HG02852 (cell line): Measurements from ENCODE around the gene CHRNE.
"Not testable (repeated sequence)": the region's sequence is repeated elsewhere in the genome, so short reads cannot be mapped to it uniquely, and the experiment has no call there.

ENCODE experiments used
- ATAC-seq: cut with Tn5 transposase; IDR thresholded peaks from one replicate; pipeline ENCODE4 v1.9.1; 2021; ENCODE audit warnings: mild to moderate bottlenecking, moderate library complexity; ENCODE audit not compliant: unreplicated experiment

CHRNE gene

GRCh38 chr17:4891411-4892410 lies 11.2 kb downstream of the CHRNE start:
- ATAC-seq = no peak

- no peak for ATAC-seq
Observed at GRCh38 chr17:4887581-4887980, 15.3 kb downstream of the CHRNE start.

GRCh38 chr17:4886830-4887229 lies 16.1 kb downstream of the CHRNE start:
- ATAC-seq = no peak

- no peak for ATAC-seq
Observed at GRCh38 chr17:4884489-4884888, 18.4 kb downstream of the CHRNE start.

- ATAC-seq = no peak
Observed at GRCh38 chr17:4881761-4882555, 20.9 kb downstream of the CHRNE start.

- no peak for ATAC-seq
Observed at GRCh38 chr17:4880857-4881256, 22.0 kb downstream of the CHRNE start.

- ATAC-seq = no peak
Observed at GRCh38 chr17:4879601-4880000, 23.3 kb downstream of the CHRNE start.

GRCh38 chr17:4877089-4877488 lies 25.8 kb downstream of the CHRNE start:
- no peak for ATAC-seq

- ATAC-seq = no peak
Observed at GRCh38 chr17:4872786-4873185, 30.1 kb downstream of the CHRNE start.

GRCh38 chr17:4870855-4871254 lies 32.0 kb downstream of the CHRNE start:
- no peak for ATAC-seq

GRCh38 chr17:4869058-4869998 lies 33.6 kb downstream of the CHRNE start:
- ATAC-seq = not testable (repeated sequence)

GRCh38 chr17:4867535-4867934 lies 35.4 kb downstream of the CHRNE start:
- ATAC-seq = not testable (repeated sequence)

- ATAC-seq = no peak
Observed at GRCh38 chr17:4863321-4863720, 39.6 kb downstream of the CHRNE start.

- ATAC-seq = no peak
Observed at GRCh38 chr17:4862720-4863119, 40.2 kb downstream of the CHRNE start.

GRCh38 chr17:4861052-4861451 lies 41.8 kb downstream of the CHRNE start:
- no peak for ATAC-seq

- no peak for ATAC-seq
Observed at GRCh38 chr17:4860651-4861050, 42.2 kb downstream of the CHRNE start.

GRCh38 chr17:4859816-4860625 lies 42.9 kb downstream of the CHRNE start:
- ATAC-seq = no peak

GRCh38 chr17:4858882-4859260 lies 44.0 kb downstream of the CHRNE start:
- ATAC-seq = no peak

- no peak for ATAC-seq
Observed at GRCh38 chr17:4858068-4858881, 44.6 kb downstream of the CHRNE start.
